ENCODE data around the gene CHN1. TPM values are rescaled to one million over a fixed set of nuclear protein-coding genes. Genes with fewer than 3 reads are reported as not detected.

The CHN1 gene, protein sequence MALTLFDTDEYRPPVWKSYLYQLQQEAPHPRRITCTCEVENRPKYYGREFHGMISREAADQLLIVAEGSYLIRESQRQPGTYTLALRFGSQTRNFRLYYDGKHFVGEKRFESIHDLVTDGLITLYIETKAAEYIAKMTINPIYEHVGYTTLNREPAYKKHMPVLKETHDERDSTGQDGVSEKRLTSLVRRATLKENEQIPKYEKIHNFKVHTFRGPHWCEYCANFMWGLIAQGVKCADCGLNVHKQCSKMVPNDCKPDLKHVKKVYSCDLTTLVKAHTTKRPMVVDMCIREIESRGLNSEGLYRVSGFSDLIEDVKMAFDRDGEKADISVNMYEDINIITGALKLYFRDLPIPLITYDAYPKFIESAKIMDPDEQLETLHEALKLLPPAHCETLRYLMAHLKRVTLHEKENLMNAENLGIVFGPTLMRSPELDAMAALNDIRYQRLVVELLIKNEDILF
- total RNA-seq = 1 to 10 TPM; 7.8 to 9.7 (median 9.4) TPM

DNA sequence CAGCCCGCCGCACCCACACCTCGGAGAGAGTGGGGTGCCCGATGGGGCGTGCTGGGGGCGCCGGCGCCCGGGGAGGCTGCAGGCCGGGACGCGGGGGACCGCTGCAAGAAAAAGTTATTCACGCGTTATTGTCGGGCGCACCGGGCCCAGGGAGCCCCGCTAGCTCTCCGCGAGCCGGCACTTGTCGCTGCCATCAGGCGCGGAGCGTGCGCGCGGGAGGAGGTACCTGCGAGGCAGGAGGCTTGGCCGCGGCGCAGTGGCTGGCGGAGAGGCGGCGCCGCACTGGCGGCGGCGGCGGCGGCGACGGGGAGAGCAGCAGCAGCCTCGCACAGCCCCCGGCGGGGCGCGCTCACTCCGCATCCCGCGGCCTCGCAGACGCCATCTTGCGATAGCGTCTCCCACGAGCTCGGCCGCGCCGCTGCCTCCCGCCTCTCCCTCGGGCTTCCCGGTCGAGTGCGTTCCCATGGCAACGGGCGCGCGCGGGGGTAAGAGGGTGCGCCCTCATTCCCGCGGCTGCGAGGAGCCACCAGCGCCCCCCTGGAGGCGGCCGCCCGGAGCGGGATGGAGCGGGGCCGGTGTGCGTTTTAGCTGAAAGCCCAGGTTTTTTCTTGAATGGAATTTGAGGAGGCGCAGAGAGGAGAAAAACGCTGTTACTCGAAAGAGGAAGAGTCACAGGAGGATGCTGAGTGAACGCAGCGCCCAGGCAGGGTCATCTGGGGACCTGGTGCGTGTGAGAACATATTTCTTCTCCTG is at the start of gene CHN1:
CHN1 (minus strand) TSS at position 402 of the 753 bp plus-strand sequence. CDS start 469 bp downstream, outside the sequence.
- DNase-seq = peak; percentile 73 to 78
- intact Hi-C loops (cut with DNase I) = no loop called here
- 0 to 2% methylated on average over 12 to 62 of the region's 89 CpGs for WGBS, 2 donors
- Histone ChIP-seq H3K27ac (peak within 1 kb of the TSS; percentile 62 to 84 (median 64)), H3K27me3 (no peaks in the 10 kb centered on the region), H3K4me1 (peaks cover 0 to 6% of the 10 kb centered on the region in 2 donors), H3K4me3 (replicated peaks in 1 of 3) (peak within 1 kb of the TSS; percentile 68 to 84 (median 70)), H3K9me3 (no peaks in the 10 kb centered on the region), H3K36me3 (no peaks in the 10 kb centered on the region)
- TF ChIP-seq POLR2A (IDR thresholded peaks at IDR 0.05) = peak in 1 of 2 donors; percentile 64
- TF ChIP-seq, protein P1, sequence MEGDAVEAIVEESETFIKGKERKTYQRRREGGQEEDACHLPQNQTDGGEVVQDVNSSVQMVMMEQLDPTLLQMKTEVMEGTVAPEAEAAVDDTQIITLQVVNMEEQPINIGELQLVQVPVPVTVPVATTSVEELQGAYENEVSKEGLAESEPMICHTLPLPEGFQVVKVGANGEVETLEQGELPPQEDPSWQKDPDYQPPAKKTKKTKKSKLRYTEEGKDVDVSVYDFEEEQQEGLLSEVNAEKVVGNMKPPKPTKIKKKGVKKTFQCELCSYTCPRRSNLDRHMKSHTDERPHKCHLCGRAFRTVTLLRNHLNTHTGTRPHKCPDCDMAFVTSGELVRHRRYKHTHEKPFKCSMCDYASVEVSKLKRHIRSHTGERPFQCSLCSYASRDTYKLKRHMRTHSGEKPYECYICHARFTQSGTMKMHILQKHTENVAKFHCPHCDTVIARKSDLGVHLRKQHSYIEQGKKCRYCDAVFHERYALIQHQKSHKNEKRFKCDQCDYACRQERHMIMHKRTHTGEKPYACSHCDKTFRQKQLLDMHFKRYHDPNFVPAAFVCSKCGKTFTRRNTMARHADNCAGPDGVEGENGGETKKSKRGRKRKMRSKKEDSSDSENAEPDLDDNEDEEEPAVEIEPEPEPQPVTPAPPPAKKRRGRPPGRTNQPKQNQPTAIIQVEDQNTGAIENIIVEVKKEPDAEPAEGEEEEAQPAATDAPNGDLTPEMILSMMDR (IDR thresholded peaks at IDR 0.05) = peak in 1 of 6 experiments; percentile 4

GRCh38 chr2:175054340-175054739 is 49.2 kb upstream of the CHN1 start:
- Histone ChIP-seq H3K27ac (no peak overlapping the region), H3K4me1 (no peaks in the 10 kb centered on the region), H3K9me3 (no peaks in the 10 kb centered on the region), H3K27me3 (no peaks in the 10 kb centered on the region), H3K36me3 (no peaks in the 10 kb centered on the region), H3K4me3 (replicated peaks in 1 of 3) (no peak overlapping the region)
- no peak for TF ChIP-seq POLR2A (IDR thresholded peaks at IDR 0.05)
- TF ChIP-seq, protein P1 (IDR thresholded peaks at IDR 0.05) = no peak
- no peak for DNase-seq
- intact Hi-C loops (cut with DNase I) = no loop called here
- WGBS, 2 donors = 88 to 98% methylated on average over 4 of the region's 4 CpGs

- TF ChIP-seq POLR2A (IDR thresholded peaks at IDR 0.05) = no peak
- TF ChIP-seq, protein P1 (IDR thresholded peaks at IDR 0.05) = no peak
- Histone ChIP-seq H3K27me3 (no peaks in the 10 kb centered on the region), H3K36me3 (no peaks in the 10 kb centered on the region), H3K9me3 (no peaks in the 10 kb centered on the region), H3K4me1 (no peaks in the 10 kb centered on the region), H3K4me3 (replicated peaks in 1 of 3) (no peak overlapping the region), H3K27ac (no peak overlapping the region)
- intact Hi-C loops (cut with DNase I) = no loop called here
- no peak for DNase-seq
Measured at GRCh38 chr2:175049661-175050060, 44.5 kb upstream of the CHN1 start.

- Histone ChIP-seq H3K4me3 (replicated peaks in 1 of 3) (no peak overlapping the region), H3K4me1 (no peaks in the 10 kb centered on the region), H3K36me3 (no peaks in the 10 kb centered on the region), H3K27ac (no peak overlapping the region), H3K27me3 (no peaks in the 10 kb centered on the region), H3K9me3 (no peaks in the 10 kb centered on the region)
- intact Hi-C loops (cut with DNase I) = no loop called here
- no peak for DNase-seq
- TF ChIP-seq, protein P1 (IDR thresholded peaks at IDR 0.05) = no peak
- TF ChIP-seq POLR2A (IDR thresholded peaks at IDR 0.05) = no peak
- 85 to 95% methylated on average over 2 of the region's 2 CpGs for WGBS, 2 donors
Measured at GRCh38 chr2:175048275-175048674, 43.1 kb upstream of the CHN1 start.

Data from thyroid gland (tissue), 4 donors.